Dermis microvascular lymphatic vessel endothelial cell (primary cell): ENCODE results near the gene CXCR2. TPM values are rescaled to one million over a fixed set of nuclear protein-coding genes. Genes with fewer than 3 reads are reported as not detected.
A peak's percentile ranks its signal among the peaks of the same experiment; 100 is the strongest.
"Not testable (repeated sequence)": the region's sequence is repeated elsewhere in the genome, so short reads cannot be mapped to it uniquely, and the experiment has no call there.

Experiments used
- DNase-seq, 2 donors: peaks; one replicate each; pipeline versions ENCODE4 v3.0.0 to v3.0.0-alpha.2; 2010; ENCODE audit warnings: low read depth in 2 of 2
- total RNA-seq: library from RNA; depleted of rRNA; stranded (reverse); fragments of >200 nt; gene quantifications from 2 replicates; pipeline ENCODE4 v1.2.1, GENCODE V29; 2014

CXCR2 gene
- total RNA-seq, 1 donor from 2014 or later = not detected

DNA sequence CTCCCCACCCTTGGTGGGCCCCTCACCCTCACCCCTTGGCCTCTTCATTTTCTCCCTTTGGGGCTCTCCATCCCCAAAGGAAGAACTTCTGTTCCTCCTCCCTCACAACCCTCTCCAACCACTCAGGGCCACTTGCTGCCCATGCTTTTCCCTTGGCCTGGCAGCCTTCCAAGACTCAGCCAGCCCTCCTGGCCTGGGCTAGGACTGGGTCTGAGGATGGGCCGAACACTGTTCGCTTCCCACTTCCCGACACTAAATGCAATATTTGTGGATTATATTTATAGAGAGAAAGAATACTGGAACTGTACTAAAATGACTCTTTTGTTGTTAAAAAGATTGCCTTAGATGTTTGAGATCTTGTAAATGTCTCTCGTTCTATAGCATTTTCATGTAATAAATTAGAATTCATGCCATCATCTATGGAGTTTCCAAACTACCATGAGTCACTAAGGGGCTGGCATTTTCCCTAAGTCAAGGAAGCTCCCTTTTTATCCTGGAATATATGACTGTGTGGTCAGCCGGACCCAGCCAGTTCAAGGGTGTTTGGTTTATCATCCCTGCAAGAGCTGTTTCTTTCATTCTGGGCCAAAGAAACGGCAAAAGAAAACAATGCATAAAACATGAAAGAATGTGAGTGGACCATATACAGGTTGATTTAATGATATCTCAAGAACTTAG is 3.8 kb downstream of the CXCR2 start:
- DNase-seq = no peak

DNA sequence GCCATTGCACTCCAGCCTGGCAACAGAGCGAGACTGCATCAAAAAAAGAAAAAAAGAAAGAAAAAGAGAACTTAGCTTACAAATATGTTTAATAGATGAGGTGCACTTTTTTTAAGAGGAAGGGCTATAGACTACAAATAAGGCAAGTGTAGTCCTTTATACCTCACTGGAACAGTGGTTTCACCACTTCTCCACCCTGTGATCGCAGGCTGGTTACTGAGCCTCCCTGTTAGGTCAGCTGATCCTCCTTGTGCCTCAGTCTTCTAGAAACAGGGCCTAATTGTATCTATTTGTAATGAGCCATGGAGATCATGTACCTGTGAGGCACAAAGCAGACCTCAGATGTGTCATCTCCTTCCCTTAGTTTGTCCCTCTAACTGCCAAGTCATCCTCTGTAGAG is 4.5 kb downstream of the CXCR2 start:
- no peak for DNase-seq

DNA sequence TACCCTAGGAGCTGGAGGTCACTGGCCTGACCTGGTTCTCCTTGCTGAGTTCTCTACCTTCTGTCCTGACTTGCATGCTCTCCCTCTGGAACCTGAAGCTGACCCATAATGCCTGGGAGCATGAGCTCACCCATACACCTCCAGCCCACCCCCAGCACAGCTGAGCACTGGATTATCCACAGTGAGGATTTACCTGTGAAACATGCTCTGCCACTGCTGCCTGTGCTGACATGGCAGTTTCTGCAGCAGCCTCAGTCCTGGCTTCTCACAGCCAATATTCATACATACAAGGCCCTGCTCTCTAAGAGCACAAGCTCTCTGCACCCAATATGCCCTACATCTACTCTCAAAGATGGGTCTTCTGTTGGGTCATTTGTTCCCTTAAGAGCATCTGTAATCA is 5.0 kb downstream of the CXCR2 start:
- no peak for DNase-seq

DNA sequence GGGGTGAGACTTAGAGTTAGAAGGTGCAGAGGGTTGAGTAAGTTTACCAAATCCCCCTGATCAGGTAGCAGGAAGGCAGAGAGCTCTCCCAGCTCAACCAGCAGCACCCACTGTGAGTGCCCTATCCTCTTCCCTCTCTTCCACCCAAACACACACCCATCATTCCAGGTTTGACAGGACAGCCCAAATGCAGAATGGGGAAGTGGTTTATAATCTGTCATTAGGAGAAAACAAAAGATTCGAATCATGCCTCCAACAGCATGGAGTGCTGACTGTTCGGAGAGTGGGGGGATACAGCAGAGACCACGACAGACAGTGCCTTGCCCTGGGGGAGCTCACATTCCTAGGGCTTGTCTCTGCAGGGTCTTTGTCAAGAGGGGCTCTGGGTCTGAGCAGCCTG is 11.7 kb downstream of the CXCR2 start:
- DNase-seq = no peak

DNA sequence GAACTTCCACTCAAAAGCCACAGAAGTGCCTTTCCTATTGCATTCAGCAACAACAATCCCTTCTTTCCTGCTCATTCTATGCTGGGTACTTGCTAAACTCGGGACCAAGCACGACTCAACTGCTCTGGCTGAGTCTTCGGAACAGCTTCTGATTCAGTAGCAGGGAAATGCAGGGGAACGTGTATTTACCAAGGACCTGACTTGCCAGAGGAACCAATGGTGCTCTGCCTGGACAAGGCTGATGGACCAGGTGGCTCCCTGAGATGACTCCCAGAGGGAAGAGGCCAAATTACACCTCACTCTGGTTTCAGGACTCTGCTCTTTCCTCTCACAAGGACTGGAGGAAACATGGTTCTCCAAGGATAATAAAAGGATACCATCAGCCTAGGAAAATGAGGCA is 12.2 kb downstream of the CXCR2 start:
- DNase-seq = no peak

DNA sequence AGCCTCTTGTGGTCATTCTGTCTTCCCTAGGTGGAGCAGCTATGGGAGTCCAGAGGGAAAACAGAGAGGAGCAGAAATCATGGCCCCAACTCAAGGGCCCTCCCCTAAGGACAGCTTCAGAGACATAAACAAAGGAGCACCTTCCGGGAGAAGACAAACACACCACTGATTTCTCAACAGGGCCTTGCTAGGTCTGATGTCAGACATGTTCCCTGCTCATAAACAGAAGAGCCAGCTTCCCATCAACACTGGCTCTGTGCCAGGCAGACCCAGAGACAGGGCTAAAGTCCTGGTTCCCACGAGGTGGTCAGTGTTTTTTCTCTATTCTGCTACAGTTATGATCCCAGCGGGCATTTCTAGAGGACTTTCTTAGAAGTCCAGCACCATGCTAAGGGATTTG is 19.3 kb downstream of the CXCR2 start:
- DNase-seq = no peak

DNA sequence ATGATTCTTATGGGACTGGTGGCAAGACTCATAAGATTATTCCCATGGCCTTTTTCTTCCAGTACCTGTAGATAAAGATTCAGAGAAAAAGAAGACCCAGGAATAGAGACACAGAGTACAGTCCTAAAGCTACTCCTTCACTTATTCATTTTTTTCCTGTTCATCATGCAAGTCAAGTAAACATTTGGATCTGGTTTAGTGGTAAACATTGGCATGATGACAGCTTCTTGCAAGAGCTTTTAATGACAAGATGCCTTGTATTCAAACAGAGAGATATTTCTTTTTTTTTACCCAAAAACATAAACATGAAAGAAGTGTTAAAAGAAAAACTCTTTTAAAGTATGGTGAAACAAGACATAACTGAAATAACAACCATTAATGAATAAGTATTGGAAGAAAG is 20.2 kb downstream of the CXCR2 start:
- no peak for DNase-seq

DNA sequence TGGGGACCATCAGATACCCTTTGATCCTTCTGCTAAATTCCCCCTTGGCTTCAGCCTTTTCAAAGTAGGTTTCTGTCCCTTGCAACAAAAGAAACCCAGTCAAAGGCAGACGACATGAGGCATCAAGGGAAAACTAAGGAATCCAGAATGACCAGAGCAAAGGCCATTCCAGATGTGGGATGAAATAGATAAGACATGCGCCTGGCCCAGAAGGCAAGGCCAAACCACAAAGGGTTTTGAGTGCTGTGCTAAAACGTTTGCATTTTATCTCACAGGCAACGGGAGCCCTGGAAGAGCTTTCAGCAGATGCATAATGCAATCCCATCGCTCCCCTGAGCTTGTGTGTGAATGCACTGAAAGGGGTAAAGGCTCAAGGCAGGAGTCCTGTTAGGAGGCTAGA is 23.3 kb downstream of the CXCR2 start:
- no peak for DNase-seq

DNA sequence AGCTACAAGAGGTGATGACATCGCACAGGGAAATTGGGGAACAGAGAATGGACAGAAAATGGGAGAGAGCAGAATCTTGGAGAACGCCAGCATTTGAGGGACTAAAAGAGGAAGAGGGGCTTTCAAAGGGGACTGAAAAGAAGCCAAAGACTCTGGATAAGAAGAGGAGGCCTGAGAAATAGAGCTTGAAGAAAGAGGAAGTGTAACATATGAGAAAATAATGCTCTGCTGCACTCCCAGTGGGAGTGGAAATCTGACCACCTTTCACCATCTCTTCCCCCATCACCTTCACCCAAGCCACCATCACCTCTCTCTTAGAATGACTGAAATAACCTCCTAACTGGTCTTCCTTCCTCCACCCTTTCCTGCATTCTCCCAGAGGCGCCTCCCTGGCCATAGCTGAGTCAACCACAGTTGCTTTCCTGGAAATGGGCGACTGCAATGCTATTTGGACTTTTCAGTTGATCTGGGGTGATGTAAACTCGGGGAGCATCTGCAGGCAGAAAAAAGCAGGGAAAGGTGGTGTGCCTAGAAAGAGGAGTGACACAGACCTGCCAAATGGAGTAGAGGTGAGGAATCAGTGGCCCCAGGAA is 24.1 kb downstream of the CXCR2 start:
- DNase-seq = no peak

DNA sequence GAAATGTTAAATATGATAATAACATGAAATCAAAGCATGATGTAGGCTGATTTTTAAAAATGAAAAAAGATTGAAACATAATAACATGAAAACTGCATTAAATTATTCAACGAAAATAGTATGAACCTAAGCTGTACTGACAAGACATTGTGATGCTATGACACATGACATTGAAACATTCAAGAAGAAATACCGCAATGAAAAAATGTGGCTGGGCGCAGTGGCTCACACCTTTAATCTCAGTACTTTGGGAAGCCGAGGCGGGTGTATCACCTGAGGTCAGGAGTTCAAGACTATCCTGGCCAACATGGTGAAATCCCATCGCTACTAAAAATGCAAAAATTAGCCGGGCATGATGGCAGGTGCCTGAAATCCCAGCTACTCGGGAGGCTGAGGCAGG is 26.3 kb downstream of the CXCR2 start:
- no peak for DNase-seq

DNA sequence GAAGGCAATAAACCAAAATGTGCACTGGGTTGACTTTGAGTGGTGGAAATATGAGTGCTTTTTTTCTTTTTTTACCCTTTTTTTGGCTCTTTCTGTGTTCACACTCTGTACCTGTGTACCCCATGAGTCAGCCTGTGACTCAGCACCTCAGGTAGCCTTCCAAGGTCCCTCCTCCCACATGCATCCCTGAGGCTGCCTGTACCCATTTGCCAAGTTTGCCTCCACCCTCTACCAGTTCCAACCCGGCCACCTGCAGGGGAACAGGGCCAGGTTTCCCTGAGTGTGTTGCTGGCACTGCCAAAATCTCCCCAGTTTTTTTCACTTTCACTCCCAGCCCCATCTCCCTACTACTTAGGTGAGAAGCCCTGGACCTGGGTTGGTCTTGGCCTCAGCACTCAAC is 26.9 kb downstream of the CXCR2 start:
- no peak for DNase-seq

DNA sequence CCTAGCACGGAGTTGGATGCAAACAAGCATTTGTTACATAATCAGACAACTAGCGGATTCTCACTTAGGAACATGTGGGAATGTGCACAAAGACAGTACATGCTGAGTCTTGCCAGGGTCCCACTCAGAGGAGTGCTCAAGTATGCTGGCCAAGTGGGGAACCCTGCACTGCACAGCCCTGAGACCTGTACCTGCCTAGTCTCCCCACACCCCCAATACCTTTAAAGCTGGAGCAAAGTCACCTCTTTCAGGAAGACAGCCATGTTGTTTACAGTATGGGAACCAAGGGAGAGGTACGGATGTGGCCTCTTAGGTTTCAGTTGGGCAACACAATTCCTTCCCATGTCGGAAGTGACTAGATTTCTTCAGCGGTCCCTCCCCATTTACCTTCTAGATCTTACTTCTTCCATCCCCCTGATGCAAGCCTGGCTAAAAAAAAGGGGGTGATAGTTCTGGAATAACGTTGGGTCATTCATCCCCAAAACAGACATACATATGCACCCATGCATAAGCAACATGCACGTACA is 30.2 kb downstream of the CXCR2 start:
- no peak for DNase-seq

DNA sequence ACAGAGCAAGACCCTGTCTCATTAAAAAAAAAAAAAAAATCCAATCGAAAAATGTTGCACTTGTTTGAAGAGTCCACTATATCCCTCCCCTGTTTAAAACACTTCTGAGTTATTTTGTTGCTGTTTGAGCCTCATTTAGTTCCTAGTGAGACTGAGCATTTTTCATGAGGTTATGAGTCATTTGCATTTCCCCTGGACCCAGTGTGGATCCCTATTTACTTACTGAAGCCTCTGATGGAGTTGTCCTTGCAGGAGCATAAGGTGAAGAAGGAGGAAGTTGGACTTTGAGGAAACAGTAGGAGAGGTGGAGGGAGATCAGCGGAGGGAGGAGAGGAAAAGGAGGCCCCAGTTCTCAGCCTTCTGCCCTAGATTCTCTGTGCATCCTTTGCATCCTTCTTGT is 35.8 kb downstream of the CXCR2 start:
- DNase-seq = no peak

DNA sequence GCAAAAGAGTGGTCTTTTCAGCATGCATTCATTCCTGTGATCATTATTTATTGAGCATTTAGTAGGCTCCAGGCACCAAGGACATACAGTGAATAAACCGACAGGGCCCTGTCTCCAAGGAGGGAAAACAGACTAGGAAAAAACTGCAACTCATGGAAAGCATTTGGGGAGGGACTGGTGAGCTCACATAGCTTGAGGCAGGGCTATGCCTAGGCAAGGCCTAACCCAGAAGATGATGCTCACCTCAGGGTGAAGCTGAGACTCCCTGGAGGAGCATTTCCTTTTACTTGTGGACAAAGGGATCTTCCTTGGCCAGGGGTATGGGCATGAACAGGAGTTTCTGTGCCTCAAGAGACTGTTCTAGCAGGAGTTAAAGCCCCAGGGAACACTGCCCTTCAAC is 37.0 kb downstream of the CXCR2 start:
- DNase-seq = no peak

DNA sequence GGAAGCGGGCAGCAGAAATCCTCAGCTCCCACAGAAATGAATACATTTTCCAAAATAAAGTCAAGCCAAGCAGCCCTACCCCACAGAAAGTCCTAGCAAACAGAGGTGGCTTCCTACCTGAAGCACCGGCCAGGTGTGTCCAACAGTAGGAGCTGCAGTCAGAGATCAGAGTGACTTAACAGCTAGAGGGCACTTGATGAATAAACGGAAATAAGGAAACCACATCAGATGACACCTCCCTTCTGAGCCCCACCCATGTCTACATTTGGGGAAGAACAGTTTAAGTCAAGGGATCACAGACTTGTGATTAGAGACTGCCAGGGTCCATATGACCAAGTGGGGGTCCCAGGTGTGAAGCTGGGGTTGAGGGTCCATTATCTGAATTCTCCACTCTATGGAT is 41.0 kb downstream of the CXCR2 start, which contains the start of gene CXCR1:
Gene CXCR1 (minus strand): TSS at position 172 of the 400 bp plus-strand sequence. CDS start 1,751 bp downstream, outside the sequence.
- no peak for DNase-seq

DNA sequence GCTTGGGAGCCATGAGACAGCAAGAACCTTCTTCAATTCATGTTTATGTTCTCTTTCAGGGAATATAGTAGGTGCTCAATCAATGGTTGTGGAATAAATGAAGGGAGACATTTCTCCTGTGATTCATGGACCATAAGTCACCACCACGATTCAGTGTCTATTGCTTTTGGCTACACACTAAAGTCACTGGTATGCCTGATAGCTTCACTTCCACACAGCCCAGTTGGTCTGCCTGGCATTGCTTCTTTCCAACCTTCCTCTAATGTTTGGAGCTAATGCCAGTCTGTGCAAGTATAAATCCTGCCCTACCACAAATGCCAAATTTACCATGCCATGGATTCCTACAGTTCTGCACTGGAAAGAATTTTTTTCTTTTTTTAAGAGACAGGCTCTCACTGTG is 42.2 kb downstream of the CXCR2 start:
- DNase-seq = no peak

DNA sequence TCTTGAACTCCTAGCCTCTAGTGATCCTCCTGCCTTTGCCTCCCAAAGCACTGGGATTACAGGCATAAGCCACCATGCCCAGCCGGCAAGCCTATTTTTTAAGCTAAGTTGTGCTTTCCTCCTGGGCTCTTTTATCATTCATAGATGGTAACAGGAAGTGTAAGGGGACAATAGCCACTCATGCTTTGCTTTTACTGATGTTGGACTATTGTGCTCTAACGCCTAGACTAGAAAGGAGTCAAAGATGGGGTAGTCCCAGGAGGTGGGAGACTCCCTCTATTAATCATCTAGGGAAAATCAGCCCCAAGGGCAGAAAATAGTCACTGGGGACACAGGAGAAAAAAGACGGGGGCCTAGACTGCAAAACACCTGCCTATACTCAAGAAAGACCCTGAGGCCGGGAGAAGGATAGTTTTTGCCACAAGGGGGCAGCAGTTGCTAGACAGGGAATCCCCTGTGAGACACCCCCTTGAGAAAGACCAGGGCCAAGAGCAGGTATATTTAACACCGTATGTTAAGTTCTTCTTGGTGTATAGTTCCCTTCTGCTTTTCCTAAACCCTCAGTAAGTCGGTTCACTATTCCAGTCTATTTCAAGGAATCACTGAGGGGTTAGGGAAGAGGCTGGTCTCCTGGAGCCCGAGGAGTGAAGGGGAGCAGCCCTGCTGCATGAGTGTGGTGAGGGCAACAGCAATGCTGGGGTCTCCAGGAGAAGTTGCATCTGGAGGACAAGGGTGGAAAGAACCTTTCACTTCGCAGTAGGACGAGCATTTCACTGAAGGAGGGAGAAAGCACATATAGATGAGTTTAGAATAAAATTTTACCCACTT is 43.0 kb downstream of the CXCR2 start:
- peak; percentile 9 to 51 for DNase-seq

DNA sequence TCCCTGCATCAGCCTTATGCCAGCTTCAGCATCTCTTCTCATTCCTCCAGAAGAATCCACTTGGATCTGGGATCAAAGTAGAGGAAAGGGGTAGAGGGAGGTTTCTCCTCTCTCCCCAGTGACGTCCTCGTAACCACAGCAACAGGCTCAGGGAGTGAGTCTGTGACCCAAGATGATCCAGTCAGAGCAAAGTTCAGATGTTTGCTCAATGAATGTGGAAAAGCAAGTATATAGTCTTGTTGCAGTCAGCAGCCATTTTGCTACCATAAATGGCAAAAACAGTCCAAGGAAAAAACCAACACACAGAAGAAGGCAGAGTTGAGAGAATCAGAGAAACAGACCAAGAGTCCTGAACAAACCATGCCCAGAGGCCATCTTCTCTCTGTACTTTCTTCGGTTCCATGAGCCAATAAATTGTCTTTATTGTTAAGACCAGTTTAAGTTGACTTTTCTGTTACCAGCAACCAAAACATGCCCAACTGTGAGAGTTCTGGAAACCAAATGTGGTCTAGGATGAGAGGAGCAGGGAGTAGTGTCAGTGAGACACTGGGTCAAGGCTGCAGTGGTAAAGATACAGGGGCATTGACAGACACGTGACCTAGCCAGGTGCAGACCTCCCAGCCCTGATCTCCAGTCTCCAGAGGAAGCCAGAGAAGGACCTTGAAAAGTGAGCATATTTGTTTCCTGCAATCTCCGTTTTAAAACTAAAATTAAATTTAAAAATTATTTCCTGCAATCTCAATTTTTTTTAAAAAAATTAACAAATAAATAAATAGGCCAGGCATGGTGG is 44.1 kb downstream of the CXCR2 start:
- no peak for DNase-seq

DNA sequence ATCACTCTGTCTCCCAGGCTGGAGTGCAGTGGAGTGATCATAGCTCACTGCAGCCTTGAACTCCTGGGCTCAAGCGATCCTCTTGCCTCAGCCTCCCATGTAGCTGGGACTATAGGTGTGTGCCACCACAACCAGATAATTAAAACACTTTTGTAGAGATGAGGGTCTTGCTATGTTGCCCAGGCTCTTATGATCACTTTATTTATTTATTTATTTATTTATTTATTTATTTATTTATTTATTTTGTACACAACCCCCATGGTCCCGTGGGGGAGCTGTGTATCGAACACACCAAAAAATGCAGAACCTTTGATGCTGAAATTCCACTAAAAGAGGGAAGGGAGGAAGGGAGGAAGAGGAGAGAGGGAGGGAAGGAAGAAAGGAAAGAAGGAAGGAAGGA is 45.9 kb downstream of the CXCR2 start:
- DNase-seq = not testable (repeated sequence)

DNA sequence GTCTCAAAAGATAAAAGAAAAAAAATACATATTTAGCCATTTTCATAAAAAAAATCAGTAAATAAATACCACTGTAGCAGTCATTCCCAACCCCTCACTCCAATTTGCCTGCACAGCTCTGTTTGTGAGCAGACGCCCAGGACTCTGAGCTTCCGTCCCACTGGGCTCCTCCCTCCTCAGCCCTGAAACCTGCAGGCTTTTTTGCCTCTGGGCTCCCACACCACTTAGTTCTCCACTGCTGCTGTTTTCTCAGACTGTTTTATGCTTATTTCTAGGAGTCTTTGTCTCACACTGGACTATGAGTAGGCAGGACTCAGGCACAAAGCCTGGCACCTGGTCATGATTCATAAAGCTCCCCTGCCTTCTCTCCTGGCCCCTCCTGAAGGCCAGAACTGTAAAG is 47.0 kb downstream of the CXCR2 start:
- DNase-seq = no peak

DNA sequence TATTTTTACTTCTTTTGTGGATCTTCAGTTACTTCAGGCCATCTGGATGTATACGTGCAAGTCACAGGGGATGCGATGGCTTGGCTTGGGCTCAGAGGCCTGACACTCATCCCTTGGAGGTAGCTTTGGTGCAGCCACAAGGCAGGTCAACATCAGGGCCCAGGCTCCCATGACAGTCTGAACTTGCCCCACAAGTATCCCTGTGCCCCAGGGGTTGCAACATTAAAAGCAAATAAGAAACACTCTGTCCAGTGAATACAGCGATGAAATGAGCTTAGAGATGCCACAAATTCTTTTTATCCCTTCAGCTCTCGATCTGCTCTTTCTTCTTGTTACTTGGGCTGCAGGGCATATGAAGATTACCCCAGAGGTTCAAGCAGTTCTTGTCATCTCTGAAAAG is 54.0 kb downstream of the CXCR2 start:
- DNase-seq = no peak
